K562 (cell line): ENCODE data around the gene CLIC5. TPM values are rescaled to one million over a fixed set of nuclear protein-coding genes. Genes with fewer than 3 reads are reported as not detected.

Experiments
- ATAC-seq: fragments of 200-7000 bp; cut with Tn5 transposase; 3 replicates; pipeline ENCODE4 v1.9.1; 2020; ENCODE audit warnings: moderate library complexity
- BruUV-seq: library from RNA; stranded (reverse); fragments of 400-500 nt; replicated peaks from 2 replicates; lab custom pipeline; 2021; lab: Mats Ljungman, UMichigan
- CTCF ChIA-PET: fragments of 300-600 bp; formaldehyde crosslinking; extraction: SDS; loops from one replicate; lab custom pipeline; 2021; ENCODE audit warnings: low intra/inter-chr PET ratio; lab: Yijun Ruan, JAX
- POLR2A ChIA-PET: fragments of 300-600, 350-650 bp; sonication (Branson Sonifier 250); formaldehyde crosslinking; extraction: SDS; loops from one replicate; lab custom pipeline; 2021; ENCODE audit warnings: antibody characterized with exemption, inconsistent platforms; lab: Yijun Ruan, JAX
- DNase-seq, 4 experiments: peaks; one replicate each; pipeline versions ENCODE4 v3.0.0 to v3.0.0-alpha.2; 2011 to 2018; ENCODE audit warnings: low spot score in 3 of 4, mixed read lengths in 3 of 4; ENCODE audit errors: extremely low read depth in 1 of 4
- FAIRE-seq: peaks from 2 replicates; lab custom pipeline; 2011; peaks lifted over from hg19 to GRCh38; lab: Jason Lieb, UNC
- H2AFZ ChIP-seq: 2 replicates; pipeline ENCODE4 v1.6.0; 2011; ENCODE audit warnings: low read depth, low read length, control low read depth, inconsistent platforms
- H3K27ac ChIP-seq: fragments of 200-600 bp; 3 replicates; pipeline ENCODE4 v1.8.0; 2011; ENCODE audit warnings: low read depth, mild to moderate bottlenecking, control low read depth, inconsistent platforms, low read length, moderate library complexity, mixed read lengths; ENCODE audit errors: extremely low read depth
- H3K27me3 ChIP-seq, 2 experiments: fragments of 300-600 bp in 1 of 2; 2 replicates in 1 of 2; 3 replicates in 1 of 2; pipeline versions ENCODE4 v1.6.0 to v1.8.0; 2011; ENCODE audit warnings: inconsistent platforms in 2 of 2, low read length in 2 of 2, mild to moderate bottlenecking in 1 of 2, mixed read lengths in 1 of 2, moderate library complexity in 1 of 2; ENCODE audit not compliant: control insufficient read depth in 2 of 2, insufficient read depth in 2 of 2
- H3K36me3 ChIP-seq: fragments of 300-600 bp; 3 replicates; pipeline ENCODE4 v1.8.0; 2011; ENCODE audit warnings: mild to moderate bottlenecking, low read length, inconsistent platforms; ENCODE audit not compliant: control insufficient read depth, insufficient read depth
- H3K4me1 ChIP-seq, 2 experiments: fragments of 200-600 bp in 1 of 2; replicated peaks in 1 of 2; 2 replicates in 1 of 2; 3 replicates in 1 of 2; pipeline versions ENCODE4 v1.5.1 to v1.8.0; 2011; ENCODE audit warnings: inconsistent platforms in 2 of 2, low read length in 2 of 2, mild to moderate bottlenecking in 1 of 2, mixed read lengths in 1 of 2, moderate library complexity in 1 of 2; ENCODE audit not compliant: control insufficient read depth in 2 of 2, insufficient read depth in 2 of 2
- H3K4me2 ChIP-seq: 2 replicates; pipeline ENCODE4 v1.6.1; 2011; ENCODE audit warnings: low read length, control low read depth, inconsistent platforms, mixed read lengths; ENCODE audit not compliant: insufficient read depth
- H3K4me3 ChIP-seq: fragments of 200-600 bp; sonication (generic), shearing (Covaris generic); 2 replicates; pipeline ENCODE4 v1.5.1; 2016; ENCODE audit warnings: control low read depth, inconsistent platforms
- H3K79me2 ChIP-seq: fragments of 200-600 bp; 3 replicates; pipeline ENCODE4 v1.8.0; 2011; ENCODE audit warnings: low read length, inconsistent platforms; ENCODE audit not compliant: control insufficient read depth, insufficient read depth
- H3K9ac ChIP-seq, 2 experiments: 2 replicates each; pipeline versions ENCODE4 v1.6.0 to v1.6.1; 2011; ENCODE audit warnings: low read depth in 2 of 2, low read length in 2 of 2, control low read depth in 1 of 2, inconsistent platforms in 1 of 2, mild to moderate bottlenecking in 1 of 2, mixed read lengths in 1 of 2; ENCODE audit not compliant: insufficient read depth in 1 of 2
- H3K9me1 ChIP-seq: one replicate; pipeline ENCODE4 v1.6.0; 2011; ENCODE audit warnings: inconsistent platforms, mild to moderate bottlenecking, low read length, moderate library complexity; ENCODE audit not compliant: control insufficient read depth, insufficient read depth
- H3K9me3 ChIP-seq: replicated peaks from 2 replicates; pipeline ENCODE4 v1.5.1; 2011; ENCODE audit warnings: low read depth, low read length, inconsistent platforms; ENCODE audit not compliant: control insufficient read depth, insufficient read depth
- H4K20me1 ChIP-seq: replicated peaks from 2 replicates; pipeline ENCODE4 v1.6.1; 2011; ENCODE audit warnings: low read length, inconsistent platforms, mixed read lengths; ENCODE audit not compliant: control insufficient read depth, insufficient read depth
- E2F1 ChIP-seq: sonication (generic); formaldehyde crosslinking; IDR thresholded peaks from 2 replicates; pipeline ENCODE4 v1.8.1; 2023; ENCODE audit warnings: mild to moderate bottlenecking, missing genetic modification reagents, moderate library complexity
- GATAD2B ChIP-seq: fragments of 450-650 bp; IDR thresholded peaks from 2 replicates; pipeline ENCODE4 v1.6.1; 2017; ENCODE audit warnings: mild to moderate bottlenecking, borderline replicate concordance
- LEF1 ChIP-seq: fragments of 450-650 bp; IDR thresholded peaks from 2 replicates; pipeline ENCODE4 v1.6.1; 2016; ENCODE audit warnings: mild to moderate bottlenecking
- MTA2 ChIP-seq: fragments of 450-650 bp; IDR thresholded peaks from 2 replicates; pipeline ENCODE4 v1.6.1; 2016; ENCODE audit warnings: low read depth
- MYBL2 ChIP-seq, 2 experiments: fragments of 450-650 bp in 1 of 2; sonication (generic) in 1 of 2; formaldehyde crosslinking in 1 of 2; IDR thresholded peaks; 2 replicates each; pipeline versions ENCODE4 v1.6.1 to v1.8.1; 2017 to 2022; ENCODE audit warnings: borderline replicate concordance in 1 of 2, inconsistent platforms in 1 of 2, low read depth in 1 of 2, mild to moderate bottlenecking in 1 of 2, missing genetic modification reagents in 1 of 2, moderate library complexity in 1 of 2
- NCOA2 ChIP-seq, 2 experiments: fragments of 450-650 bp; IDR thresholded peaks; 2 replicates each; pipeline ENCODE4 v1.6.1; 2018; ENCODE audit warnings: mild to moderate bottlenecking in 2 of 2, moderate library complexity in 1 of 2; ENCODE audit not compliant: partially characterized antibody in 2 of 2
- SAFB2 ChIP-seq: fragments of 200-400 bp; formaldehyde crosslinking; IDR thresholded peaks from 2 replicates; pipeline ENCODE4 v1.6.1; 2018; ENCODE audit warnings: borderline replicate concordance, low read length, low read depth, moderate library complexity; ENCODE audit not compliant: severe bottlenecking
- SFPQ ChIP-seq: fragments of 200-400 bp; formaldehyde crosslinking; IDR thresholded peaks from 2 replicates; pipeline ENCODE4 v1.6.1; 2017; ENCODE audit warnings: mild to moderate bottlenecking, low read depth, low read length, moderate library complexity
- SMARCC2 ChIP-seq: fragments of 450-650 bp; IDR thresholded peaks from 2 replicates; pipeline ENCODE4 v1.6.1; 2017; ENCODE audit warnings: antibody characterized with exemption, moderate library complexity, mild to moderate bottlenecking, low read depth
- TAL1 ChIP-seq: fragments of 450-650 bp; IDR thresholded peaks from 2 replicates; pipeline ENCODE4 v1.6.1; 2016; ENCODE audit warnings: mild to moderate bottlenecking
- ZFPM2 ChIP-seq: fragments of 250-450 bp; sonication (Bioruptor Pico); IDR thresholded peaks from 2 replicates; pipeline ENCODE4 v1.5.1; 2022; ENCODE audit warnings: mild to moderate bottlenecking
- ZNF282 ChIP-seq: sonication (generic); formaldehyde crosslinking; IDR thresholded peaks from 2 replicates; pipeline ENCODE4 v1.8.1; 2023; ENCODE audit warnings: missing genetic modification reagents
- ZNF780A ChIP-seq: fragments of 250-450 bp; sonication (Bioruptor Pico); IDR thresholded peaks from 2 replicates; pipeline ENCODE4 v1.5.0; 2021; ENCODE audit warnings: mild to moderate bottlenecking
- WGBS: fragments of 100-300 bp; shearing (Covaris generic); methylation state at CpG from one replicate; pipeline ENCODE4 v1.1.6; 2016; ENCODE audit warnings: low coverage, mixed read lengths; ENCODE audit not compliant: insufficient coverage; ENCODE audit errors: missing lambda C conversion rate; 5-methylcytosine and 5-hydroxymethylcytosine counted together
- in situ Hi-C: fragments of 300-500 bp; cut with MboI; formaldehyde crosslinking; loops from 4 replicates; pipeline ENCODE4 v1.15.0; 2018; ENCODE audit warnings: inconsistent platforms, mixed read lengths
- intact Hi-C: fragments of 100-400 bp; cut with micrococcal nuclease; formaldehyde crosslinking; loops from 2 replicates; pipeline ENCODE4 v1.14.2; 2022
- polyA plus RNA-seq, 8 experiments: library from polyadenylated mRNA; depleted of rRNA in 4 of 8; stranded (reverse) in 5 of 8; unstranded in 3 of 8; fragments of >200 nt; fragmentation: Nextera tagmentation in 2 of 8; fragmentation: Illumina TruSeq in 1 of 8; extraction: Ambion mirVana in 2 of 8; extraction: Trizol in 1 of 8; gene quantifications; 2 replicates each; pipeline versions ENCODE4 v1.2.1 to v1.2.3, GENCODE V29; 2011 to 2014; ENCODE audit warnings: inconsistent platforms in 1 of 8, missing spikeins in 1 of 8
- total RNA-seq, 7 experiments: library from RNA; depleted of rRNA in 6 of 7; stranded (reverse); fragments of >200 nt in 6 of 7; fragmentation: Illumina TruSeq in 2 of 7; extraction: Trizol in 2 of 7; gene quantifications; 2 replicates each; pipeline versions ENCODE4 v1.2.1 to v1.2.3, GENCODE V29; 2011 to 2021; ENCODE audit warnings: low replicate concordance in 1 of 7

The CLIC5 gene
- total and polyA plus RNA-seq, 9 of the 15 experiments (the other 6 are each of a cell fraction or from before 2014, with no cell fraction given), result 0.31 TPM; not detected in 8

GRCh38 chr6:45850378-45851033 is 165.2 kb downstream of the CLIC5 start:
- ChIA-PET CTCF (no interaction called here), POLR2A (no interaction called here)
- no peaks in the 10 kb centered on the region for H3K9me3 ChIP-seq
- DNase-seq (no peak), FAIRE-seq (no peak), ATAC-seq (no peak)
- in situ Hi-C loops (no loop called here), intact Hi-C loops (no loop called here)
- H3K79me2 ChIP-seq, result no peaks in the 10 kb centered on the region
- no peaks in the 10 kb centered on the region for H3K36me3 ChIP-seq
- no TSS peak for BruUV-seq
- WGBS, result 0% methylated on average over 8 of the region's 8 CpGs
- H3K4me2 ChIP-seq, result no peak overlapping the region
- no peak overlapping the region for H2AFZ ChIP-seq
- no peak overlapping the region for H3K4me3 ChIP-seq
- H3K9ac ChIP-seq, result no peak overlapping the region
- H3K27ac ChIP-seq, result no peak overlapping the region
- H3K4me1 ChIP-seq, result no peaks in the 10 kb centered on the region
- H3K27me3 ChIP-seq, result no peaks in the 10 kb centered on the region
- no peak for TF ChIP-seq NCOA2 (IDR thresholded peaks at IDR 0.05; ENCODE audit: partially characterized antibody in 2 of 2)
- H3K9me1 ChIP-seq, result no peaks in the 10 kb centered on the region
- H4K20me1 ChIP-seq, result no peaks in the 10 kb centered on the region

GRCh38 chr6:45845567-45845966 is 170.1 kb downstream of the CLIC5 start:
- H3K4me1 ChIP-seq, result no peaks in the 10 kb centered on the region; a peak in 1 of 5 replicates
- 5% methylated on average over 1 of the region's 1 CpG for WGBS
- intact Hi-C loops (no loop called here), in situ Hi-C loops (no loop called here)
- no peak overlapping the region for H3K27ac ChIP-seq
- no peak for FAIRE-seq
- H2AFZ ChIP-seq, result no peak overlapping the region
- no peaks in the 10 kb centered on the region for H3K9me3 ChIP-seq
- ChIA-PET POLR2A (no interaction called here), CTCF (no interaction called here)
- H3K27me3 ChIP-seq, result no peaks in the 10 kb centered on the region
- H3K9ac ChIP-seq, result no peak overlapping the region
- DNase-seq, result no peak
- no peak overlapping the region for H3K4me3 ChIP-seq
- BruUV-seq, result no TSS peak
- H3K36me3 ChIP-seq, result no peaks in the 10 kb centered on the region
- H3K9me1 ChIP-seq, result no peaks in the 10 kb centered on the region
- no peaks in the 10 kb centered on the region for H3K79me2 ChIP-seq
- no peak for ATAC-seq
- H4K20me1 ChIP-seq, result no peaks in the 10 kb centered on the region
- no peak overlapping the region for H3K4me2 ChIP-seq
- no peak for TF ChIP-seq ZNF780A
- TF ChIP-seq ZNF282 (CRISPR knock-in tag), result no peak
- no peak for TF ChIP-seq ZFPM2
- TF ChIP-seq SMARCC2, result no peak
- TF ChIP-seq GATAD2B, result no peak
- TF ChIP-seq SFPQ, result no peak
- TF ChIP-seq TAL1, result no peak
- TF ChIP-seq LEF1, result no peak
- no peak for TF ChIP-seq MYBL2 (IDR thresholded peaks at IDR 0.05; ENCODE audit: low read depth)
- no peak for TF ChIP-seq MYBL2 (CRISPR knock-in tag; IDR thresholded peaks at IDR 0.05; ENCODE audit: borderline replicate concordance)
- no peak for TF ChIP-seq MTA2
- TF ChIP-seq E2F1 (CRISPR knock-in tag), result no peak
- no peak for TF ChIP-seq SAFB2
